T-helper 22 cell (primary cell): ENCODE measurements around the gene BCDIN3D.
"Not testable (repeated sequence)": the region's sequence is repeated elsewhere in the genome, so short reads cannot be mapped to it uniquely, and the experiment has no call there.

ENCODE experiments used
- DNase-seq: peaks from one replicate; pipeline ENCODE4 v3.0.0-alpha.2; 2020; ENCODE audit warnings: low read depth

BCDIN3D gene

DNA sequence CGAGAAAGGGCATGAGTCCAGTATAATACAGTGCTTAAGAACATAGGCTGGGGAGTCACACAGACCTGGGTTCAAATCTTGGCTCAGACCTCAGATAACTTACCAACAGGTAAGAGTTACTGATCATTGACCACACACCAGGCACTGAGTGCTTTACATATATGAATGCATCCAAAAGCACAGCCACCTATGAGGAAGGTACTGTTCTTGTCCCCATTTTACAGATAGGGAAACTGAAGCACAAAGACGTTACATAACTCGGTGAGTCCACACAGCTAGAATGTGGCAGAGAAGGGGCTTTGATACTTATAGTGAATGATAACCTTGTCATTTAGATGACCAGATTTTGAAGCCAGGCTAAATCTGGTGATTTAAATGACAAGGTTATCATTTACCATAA lies 33.2 kb upstream of the BCDIN3D start:
- no peak for DNase-seq

DNA sequence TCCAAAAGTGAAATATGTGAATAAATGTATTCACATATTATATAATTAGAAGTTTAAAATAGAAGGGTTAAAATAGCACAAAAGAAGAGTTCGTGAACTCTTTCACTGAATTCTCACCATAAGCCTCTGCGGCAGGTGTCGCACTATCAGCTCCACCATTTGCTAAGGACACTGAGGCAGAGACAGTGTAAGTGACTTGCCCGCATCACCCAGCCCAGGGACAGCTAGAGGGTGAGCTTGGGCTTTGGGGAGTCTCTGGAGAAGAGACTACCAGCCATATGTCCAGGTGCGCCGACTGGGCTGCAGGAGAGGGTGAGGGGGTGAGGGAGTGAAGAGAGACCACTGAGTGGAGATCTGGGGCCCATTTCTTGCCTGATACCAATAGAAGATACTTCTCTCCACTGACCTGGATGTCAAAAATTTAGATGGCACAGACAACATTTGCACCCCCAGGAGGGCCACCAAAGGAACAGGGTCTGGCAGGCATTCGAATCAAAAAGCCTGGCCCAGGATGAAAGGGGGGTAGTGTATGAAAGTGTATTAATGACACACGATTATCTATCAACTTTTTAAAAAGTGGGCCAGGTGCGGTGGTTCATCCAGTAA lies 32.3 kb upstream of the BCDIN3D start:
- DNase-seq: no peak

DNA sequence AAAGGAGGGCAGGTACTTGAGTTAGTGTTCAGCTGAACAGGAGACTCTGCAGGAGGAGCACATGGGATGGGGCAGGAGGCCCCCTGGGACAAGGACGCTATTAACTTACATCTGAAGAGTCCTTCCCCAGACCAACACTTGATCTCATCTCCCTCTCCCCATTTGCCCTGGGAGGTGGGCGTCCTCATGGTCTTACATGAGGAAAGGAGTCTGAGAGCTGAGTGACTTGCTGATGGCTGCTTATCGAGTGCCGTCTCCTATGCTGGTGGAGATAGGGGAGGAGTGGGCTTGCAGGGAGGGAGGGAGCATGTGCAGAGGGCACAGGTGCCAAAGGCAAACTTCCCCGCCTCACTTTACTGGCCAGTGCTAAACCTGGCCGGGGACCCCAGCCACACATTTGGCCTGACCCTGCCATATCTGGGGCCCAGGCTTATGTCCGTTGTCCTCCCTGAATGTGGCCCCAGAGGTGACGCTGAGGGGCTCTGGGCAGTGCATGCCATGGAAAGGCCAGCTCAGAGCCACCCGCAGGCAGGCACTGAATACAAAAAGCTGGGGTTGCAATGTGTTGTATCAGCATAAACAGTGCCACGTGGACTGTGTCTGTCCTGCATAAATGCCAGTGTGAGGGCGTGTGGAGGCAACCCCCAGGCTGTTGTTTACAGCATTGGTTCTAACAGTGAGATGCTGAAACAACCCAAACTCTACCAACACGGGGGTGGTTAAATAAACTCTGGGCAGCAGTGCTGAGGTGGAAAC lies 31.4 kb upstream of the BCDIN3D start:
- no peak for DNase-seq

DNA sequence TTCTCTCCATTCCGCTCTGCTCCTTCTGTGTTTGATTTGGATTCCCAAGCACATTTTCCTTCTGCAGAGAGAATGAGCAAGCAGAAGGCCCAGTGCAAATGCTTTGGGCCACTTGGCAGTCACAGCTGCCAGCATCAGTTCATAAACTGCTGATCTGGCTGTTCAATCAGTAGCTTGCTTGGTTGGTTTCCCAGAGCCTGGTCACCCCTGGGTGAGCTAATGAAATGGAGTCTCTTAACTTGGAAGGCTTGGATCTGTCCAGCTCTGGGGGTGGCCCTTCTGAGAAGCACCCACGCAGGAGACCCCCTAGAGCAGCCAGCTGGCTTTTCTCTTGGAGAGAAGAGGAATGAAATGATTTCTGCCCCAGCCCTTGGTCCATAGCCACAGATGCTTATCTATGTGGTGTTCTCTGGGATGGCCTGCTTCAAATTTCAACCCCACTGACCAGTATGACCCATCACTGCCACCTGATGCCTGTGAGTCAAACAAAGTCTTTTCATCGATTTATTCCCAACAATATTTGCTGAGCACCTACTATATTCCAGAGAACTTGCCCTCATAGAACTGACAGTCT lies 30.5 kb upstream of the BCDIN3D start:
- no peak for DNase-seq

DNA sequence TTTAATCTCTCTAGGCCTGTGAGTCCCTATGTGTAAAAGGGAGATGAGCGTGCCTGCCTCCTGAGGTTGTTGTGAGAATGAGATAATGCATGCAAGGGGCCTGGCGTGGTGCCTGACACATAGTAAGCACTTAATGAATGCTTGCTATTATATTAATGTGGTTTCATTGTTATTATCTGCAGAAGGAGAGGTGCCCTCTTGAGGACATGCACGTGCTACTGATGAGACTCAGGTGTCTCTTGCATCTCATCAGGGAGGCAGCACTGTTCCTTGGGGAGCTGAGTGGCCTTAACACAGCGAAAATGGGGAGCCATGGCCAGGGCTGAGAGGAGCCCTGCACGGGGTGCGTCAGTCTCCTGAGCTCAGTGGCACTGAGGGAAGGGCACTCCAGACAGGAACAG lies 29.9 kb upstream of the BCDIN3D start:
- DNase-seq: no peak

DNA sequence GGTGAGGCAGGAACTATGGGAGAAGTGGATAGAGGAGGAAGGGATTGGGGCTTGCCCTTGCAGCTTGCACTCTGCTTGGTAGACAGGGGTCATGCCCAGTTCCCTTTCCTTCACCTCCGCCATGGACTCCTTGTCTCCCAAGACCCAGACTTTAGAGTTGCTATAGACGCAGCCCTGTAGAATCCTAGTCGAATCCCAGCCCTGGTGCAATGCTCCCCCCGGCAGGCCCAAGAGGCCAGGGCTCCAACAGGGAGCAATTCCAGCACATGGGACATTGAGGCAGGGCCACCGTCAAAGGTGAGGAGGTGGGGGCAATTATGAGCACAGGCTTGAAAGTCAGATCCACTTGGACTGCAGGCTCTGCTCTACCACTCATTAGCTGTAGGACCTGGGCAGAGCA lies 29.5 kb upstream of the BCDIN3D start:
- no peak for DNase-seq

DNA sequence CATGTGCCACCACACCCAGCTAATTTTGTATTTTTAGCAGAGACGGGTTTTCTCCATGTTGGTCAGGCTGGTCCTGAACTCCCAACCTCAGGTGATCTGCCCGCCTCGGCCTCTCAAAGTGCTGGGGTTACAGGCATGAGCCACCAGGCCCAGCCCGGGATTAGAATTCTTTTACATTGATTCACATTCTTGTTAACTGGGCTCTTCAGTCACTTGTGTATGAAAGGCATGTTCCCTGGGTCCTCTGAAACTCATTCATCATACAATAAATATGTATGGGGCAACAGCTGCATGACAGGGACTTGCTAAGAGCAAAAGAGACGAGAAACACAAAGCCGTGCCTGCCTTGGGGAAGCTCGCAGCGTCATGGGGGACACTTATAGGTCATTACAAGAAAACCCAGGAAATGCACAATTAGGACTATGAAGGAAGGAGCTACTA lies 28.9 kb upstream of the BCDIN3D start:
- not testable (repeated sequence) for DNase-seq

DNA sequence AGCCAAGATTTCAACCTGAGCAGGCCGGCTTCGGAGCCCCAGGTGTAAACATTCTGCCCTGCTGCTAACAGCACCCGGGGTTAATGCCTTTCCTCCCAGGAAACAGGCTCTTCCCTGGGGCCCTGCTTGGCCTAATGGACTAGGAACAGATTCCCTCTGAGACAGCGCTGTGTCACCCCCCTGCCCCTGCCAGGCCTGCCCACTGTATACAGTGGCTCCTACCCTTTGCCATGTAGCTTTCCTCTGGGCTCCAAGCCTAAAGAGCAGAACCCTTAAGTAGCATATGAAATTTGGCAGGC lies 28.3 kb upstream of the BCDIN3D start:
- DNase-seq: no peak

DNA sequence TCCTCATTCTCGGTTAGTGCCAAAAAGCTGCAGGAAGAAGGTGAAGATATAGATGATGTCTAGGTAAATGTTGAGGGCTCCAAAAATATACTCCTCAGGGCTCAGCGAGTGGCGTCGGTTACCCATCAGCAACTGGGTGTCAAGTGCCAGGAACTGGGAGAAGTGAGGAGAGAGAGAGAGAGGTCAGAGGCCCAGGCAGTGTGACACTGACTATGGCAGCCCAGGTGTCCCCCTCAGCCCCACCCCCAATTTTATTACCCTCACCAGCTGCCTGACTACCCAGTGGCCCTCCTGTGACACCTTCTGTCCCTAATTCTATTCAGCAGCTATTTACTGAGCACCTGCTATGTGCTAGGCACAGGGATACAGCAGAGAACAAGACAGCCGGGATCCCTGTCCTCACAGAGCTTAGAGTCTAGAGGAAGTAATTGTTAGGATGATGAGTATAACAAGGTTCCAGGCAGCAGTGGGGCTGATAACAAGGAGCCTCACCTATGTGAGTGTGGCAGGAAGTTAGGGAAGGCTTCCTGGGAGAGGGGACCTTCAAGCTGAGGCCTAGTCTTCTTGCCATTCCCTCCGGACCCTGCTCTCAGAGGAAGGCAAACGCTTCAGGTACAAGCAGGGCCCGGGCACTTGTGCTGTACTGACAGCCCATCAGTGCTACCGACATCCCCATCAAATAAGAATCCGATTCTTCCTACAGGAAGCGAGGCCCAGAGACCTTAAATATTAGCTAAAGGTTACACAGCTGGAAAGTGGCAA lies 27.8 kb upstream of the BCDIN3D start:
- DNase-seq: no peak

DNA sequence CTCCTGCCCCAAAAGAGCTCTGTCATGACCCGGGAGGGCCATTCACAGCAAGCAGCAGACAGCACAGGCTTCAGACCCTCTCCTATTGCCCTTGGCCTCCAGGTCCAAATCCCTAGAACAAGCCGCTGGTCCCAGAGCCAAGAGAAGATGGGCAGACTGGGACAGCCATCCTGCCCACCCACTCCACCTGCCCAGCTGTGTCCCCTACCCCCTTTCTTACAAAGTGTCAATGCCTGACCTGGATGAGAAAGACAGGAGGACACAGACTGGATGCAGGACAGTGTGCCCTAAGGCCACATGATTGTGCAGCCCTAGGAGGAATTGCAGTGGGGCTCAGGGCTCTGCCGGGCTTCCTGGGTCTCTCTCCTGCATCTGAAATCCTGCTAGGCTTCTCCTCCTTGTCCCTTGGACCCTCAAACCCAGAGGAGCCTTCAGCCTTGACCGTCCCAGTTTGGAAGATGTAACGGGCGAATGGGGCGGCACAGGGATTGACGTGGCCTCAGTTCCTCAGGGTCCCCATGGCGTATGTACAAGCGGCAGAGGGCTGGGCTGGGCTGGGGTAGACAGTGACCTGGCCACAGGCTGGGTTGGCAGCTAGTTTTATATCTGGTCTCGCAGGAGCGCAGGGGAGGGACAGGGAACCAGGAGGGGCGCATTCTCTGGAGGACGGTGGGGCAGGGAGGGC lies 27.1 kb upstream of the BCDIN3D start:
- no peak for DNase-seq

DNA sequence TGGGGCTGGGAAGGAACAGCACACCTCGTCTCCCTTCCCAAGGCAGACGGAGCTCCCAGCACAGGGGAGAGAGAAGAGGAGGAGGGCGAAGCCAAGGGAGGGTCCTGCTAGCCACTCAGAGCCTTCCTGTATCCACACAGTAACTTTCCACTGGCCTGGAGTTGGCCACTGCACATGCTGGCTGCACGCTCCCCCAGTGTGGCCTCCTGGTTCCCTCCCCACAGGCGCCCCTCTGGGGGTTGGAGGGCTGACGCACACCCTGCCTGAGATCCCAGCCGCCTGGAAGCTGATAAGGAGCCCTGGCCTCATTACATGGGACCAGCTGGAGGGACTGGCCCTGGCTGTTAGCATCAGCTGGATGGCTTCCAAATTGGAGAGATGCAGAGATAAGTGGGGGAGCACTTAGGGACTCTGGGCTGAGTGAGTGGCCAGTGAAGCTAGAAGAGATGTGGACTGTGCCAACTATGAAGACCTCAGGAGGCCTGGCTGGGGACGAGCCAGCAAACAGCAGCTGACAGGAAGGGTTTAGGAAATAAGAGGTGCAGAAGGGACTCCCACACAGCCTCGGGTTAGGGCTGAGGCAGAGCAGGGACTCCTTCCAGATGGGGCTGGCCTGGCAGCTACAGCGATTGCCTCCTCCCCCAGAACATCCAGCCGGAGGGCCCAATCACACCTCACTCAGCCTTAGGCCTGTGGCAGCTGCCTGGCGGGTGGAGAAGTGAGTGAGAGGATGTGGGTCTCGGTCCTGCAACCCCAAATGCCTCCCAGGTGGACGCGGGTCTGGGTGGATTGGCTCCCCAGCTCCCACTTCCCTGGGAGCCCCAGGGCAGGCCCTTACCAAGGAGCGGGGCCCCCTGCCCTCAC lies 26.3 kb upstream of the BCDIN3D start:
- DNase-seq: no peak

DNA sequence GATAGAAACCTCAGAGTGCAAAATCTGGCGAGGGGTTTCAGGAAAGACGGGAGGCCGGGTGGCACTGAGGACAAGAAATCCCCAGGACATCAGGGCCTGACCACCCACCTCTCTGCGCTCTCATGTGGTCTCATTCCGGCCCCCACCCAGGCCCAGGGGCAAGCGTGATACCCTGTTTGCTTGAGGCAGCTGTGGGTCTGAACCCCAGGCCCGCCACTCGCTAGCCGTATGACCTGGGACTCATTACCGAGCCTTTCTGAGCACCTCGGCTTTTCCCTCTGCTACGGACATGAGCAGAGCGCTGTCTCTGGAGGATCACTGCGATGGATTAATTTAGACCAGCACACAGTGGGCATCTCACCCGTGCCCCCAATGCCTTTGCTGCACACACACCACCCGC lies 25.5 kb upstream of the BCDIN3D start:
- DNase-seq: no peak

DNA sequence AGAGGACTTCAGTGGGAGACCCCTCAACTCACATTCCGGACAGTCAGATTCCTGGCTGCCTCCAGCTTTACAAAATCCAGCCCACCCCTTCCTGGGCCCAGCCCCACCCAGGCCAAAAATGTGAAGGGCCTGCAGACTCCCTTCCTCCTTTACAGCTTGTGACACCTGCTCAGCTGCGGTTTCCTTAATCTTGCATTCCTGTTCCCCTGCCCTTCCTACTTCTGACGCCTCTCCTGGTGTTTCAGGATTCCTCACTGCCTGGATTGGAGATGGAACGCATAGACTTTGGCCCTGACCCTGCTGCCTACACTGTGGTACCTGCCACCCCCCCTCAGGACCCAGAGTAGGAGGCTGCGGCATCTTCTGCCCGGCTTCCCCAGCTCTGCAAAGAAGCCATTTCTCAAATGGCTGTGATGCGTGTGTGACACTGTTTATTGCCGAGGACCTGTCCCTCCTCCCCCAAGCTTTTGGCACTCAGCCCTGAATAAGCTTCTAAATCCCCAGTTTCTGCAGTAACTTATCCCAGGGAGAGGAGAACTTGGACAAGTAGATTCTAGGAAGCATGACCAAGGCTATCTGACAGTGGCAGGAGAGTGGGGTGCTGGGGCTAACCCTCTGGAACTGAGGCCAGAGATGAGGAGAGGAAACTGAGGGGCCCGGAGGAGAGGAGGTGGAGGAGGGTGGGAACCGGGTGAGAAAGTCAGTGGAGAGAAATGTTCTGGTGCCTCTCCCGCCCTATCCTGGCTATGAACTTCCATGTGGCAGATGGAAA lies 24.9 kb upstream of the BCDIN3D start:
- no peak for DNase-seq

DNA sequence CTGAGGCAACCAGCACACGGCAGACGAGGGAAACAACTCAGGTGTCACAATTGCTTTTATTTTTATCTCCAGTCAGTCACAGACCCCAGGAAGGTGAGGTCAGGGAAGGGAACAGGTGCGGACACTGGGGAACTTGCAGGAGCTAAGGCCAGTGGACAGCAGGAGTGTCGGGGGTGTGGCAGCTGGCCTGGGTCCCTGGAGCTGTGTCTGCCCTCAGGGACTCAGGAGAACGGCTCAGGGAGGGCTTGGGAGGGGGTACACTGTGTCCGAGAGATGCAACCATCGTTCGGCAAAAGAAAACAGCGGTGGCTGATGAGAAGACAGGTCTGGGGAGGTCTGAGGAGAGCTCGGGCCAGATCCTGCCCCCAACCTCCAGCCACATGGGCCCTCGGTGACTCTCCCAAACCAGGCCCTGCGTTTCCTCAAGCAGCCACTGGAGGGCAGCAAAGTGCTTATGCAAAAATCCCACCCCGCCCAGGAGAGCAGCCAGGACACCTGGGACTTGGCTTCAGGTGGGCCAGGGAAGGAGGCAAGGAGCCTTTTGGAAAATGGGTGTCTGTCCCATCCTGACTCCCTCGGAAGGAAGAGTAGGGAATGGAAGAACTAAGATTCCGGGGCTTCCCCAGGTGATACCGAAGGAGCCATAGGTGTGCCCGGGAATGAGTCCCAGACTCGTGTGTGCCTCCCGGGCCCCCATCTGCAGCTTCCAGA lies 24.1 kb upstream of the BCDIN3D start:
- DNase-seq: peak; percentile 38

DNA sequence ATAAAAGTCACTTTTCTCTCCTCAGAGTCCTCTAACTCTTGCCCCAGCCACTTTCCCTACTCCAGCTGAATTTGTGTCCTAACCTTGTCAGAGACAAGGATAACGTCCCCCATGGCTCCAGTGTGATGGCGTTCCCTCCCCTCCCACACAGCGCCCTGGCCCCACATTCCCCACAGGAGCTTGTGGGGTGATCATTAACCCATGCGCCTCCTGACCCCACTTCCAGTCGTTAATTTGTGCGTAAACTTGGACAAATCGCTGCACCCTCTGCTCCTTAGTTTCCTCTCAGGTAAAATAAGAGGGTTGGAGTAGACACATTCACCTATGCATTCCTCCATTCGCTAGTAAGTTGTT lies 22.9 kb upstream of the BCDIN3D start:
- no peak for DNase-seq

DNA sequence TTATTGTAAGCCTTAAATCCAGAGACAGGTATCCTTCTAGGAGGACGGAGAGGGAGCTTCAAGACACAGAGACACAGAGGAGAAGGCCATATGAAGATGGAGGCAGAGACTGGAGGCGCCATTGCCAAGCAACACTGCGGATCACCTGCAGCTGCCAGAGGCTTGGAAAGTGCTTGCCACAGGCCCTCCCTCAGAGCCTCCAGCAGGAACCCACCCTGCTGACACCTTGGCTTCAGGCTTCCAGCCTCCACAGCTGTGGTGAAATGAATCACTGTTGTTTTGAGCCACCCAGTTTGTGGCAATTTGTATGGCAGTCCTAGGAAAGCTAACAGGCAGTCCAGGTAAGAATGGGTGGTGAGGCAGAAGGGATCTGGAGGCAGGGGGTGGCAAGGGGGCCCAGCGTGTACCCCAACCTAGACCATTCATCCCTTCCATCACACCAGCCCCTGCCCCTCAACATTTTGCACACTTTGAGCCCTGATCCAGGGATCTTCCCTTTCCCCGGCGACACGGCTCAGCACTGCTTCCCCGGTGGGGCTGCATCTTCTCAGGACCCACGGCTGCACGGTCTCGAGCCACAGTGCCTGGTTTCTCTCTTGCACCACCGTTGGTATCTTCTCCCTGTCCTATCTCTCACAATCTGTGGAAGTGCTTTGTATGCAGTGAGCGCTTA lies 22.3 kb upstream of the BCDIN3D start:
- DNase-seq: no peak

DNA sequence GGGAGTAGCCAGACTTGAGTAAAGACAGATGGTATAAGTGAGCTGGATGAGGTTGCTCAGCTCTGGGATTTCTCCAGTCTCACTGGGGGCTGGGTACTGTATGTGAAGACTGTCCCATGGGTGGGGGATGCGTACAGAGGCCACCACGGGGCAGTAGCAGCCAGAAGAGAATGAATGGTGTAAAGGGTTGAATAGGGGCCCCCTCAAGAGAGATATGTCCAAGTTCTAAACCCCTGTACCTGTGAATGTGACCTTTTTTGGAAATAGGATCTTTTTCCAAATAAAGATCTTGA lies 21.8 kb upstream of the BCDIN3D start:
- DNase-seq: no peak

DNA sequence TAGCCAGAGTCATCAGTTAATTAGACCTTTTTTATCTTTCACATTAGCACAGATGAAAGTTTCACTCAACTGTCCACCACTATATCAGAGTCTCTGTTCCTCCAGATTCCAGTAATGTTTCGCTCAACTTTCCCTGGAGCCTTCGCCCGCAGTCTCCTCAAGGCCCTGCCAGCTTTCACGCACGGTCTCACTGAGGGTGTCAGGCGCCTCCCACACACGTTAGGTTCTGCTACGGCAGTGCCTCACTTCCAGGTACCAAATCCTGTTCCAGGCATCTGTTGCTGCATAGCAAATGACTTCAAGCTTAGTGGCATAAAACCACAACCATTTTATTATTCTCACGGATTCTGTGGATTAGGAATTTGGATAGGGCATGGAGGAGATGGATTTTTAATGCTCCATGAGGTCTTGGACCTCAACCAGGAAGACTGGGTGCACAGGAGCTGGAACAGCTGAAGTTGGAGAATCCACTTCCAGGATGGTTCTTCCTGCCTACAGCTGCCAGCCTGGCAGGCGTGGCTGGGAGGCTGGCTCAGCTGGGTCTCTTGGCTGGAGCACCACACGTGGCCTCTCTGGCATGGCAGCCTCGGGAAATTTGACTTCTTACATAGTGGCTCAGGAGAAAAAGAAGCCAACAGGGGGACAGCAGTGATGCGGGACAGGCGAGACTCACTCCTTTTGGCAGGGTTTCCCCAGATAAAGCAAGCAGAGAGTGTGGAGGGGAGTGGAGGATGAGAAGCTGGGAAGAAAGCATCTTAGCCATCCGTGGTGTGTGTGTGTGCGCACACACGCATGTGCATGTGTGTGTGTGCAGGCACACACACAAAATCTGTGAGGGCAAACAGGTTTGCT lies 21.3 kb upstream of the BCDIN3D start:
- no peak for DNase-seq

DNA sequence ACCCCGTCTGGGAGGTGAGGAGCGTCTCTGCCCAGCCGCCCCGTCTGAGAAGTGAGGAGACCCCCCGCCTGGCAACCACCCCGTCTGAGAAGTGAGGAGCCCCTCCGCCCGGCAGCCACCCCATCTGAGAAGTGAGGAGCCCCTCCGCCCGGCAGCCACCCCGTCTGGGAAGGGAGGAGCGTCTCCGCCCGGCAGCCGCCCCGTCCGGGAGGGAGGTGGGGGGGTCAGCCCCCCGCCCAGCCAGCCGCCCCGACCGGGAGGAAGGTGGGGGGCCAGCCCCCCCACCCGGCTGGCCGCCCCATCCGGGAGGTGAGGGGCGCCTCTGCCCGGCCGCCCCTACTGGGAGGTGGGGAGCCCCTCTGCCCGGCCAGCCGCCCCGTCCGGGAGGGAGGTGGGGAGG lies 18.0 kb upstream of the BCDIN3D start:
- DNase-seq: not testable (repeated sequence)
